ENCODE results near the gene CREB5.
"Not testable (repeated sequence)": the region's sequence is repeated elsewhere in the genome, so short reads cannot be mapped to it uniquely, and the experiment has no call there.

GRCh38 chr7:28786156-28786555 lies 373.8 kb downstream of the CREB5 start:
- TF ChIP-seq POU6F1 (CRISPR knock-in tag; IDR thresholded peaks at IDR 0.05; ENCODE audit: borderline replicate concordance, low read depth); RARB (CRISPR knock-in tag; IDR thresholded peaks at IDR 0.05); ZFP30 (CRISPR knock-in tag; IDR thresholded peaks at IDR 0.05): not testable (repeated sequence)

Measured in SK-N-SH treated with all-trans-retinoic acid at 6 μM for 48 hours (cell line).